ENCODE data around the gene TTLL11. TPM values are rescaled to one million over a fixed set of nuclear protein-coding genes. Genes with fewer than 3 reads are reported as not detected.

The TTLL11 gene
- polyA plus RNA-seq, 1 donor from 2014 or later: 8.0 TPM

DNA sequence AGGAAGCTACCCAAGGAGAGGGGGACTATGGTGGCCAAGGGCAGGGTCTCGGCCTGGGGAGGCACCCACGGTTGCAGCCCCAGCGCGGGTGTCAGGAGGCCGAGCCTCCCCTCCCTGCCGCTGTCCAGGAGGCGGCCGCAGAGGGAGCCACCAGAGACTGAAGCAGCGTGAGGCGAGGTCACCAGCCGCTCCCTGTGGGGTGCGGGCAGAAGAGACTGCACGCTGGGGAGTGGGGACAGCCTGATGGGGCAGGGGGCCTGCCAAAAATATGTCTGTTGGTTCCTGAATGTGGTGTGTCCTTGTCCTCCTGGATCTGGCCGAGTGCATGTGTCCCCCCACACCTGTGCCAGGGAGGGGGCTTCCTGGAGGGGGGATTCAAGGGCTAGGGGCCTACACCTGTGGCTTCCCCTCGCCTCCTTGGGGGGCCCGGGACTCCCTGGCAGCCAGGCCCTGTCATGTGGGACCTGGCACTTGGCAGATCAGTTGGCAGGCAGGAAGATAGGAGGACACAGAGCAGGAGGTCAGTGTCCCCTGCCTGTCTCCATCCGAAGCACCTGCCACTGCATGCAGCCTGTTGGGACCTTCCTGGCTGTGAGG is 310.5 kb downstream of the TTLL11 start:
- Histone ChIP-seq H2AFZ (ENCODE audit: low read depth, low read length) (no peak overlapping the region), H3K27ac (ENCODE audit: low read length) (no peak overlapping the region), H3F3A (ENCODE audit: insufficient read depth, low read length, poor library complexity, severe bottlenecking) (no peaks in the 10 kb centered on the region), H3K36me3 (ENCODE audit: insufficient read depth, low read length) (no peaks in the 10 kb centered on the region), H3K9me3 (ENCODE audit: low read length) (peaks cover 4% of the 10 kb centered on the region), H3K9ac (ENCODE audit: low read length) (no peak overlapping the region), H3K9me2 (ENCODE audit: insufficient read depth, low read length) (no peaks in the 10 kb centered on the region), H4K20me1 (ENCODE audit: insufficient read depth) (no peaks in the 10 kb centered on the region), H3K79me2 (replicated peaks; ENCODE audit: insufficient read depth, low read length) (peaks cover 15% of the 10 kb centered on the region), H3K27me3 (ENCODE audit: insufficient read depth, low read depth, low read length) (no peaks in the 10 kb centered on the region), H3K4me2 (ENCODE audit: low read length) (no peak overlapping the region), H3K4me3 (ENCODE audit: low read length) (no peak overlapping the region)
- TF ChIP-seq TAF1 (IDR thresholded peaks at IDR 0.05; ENCODE audit: low read depth): no peak
- TF ChIP-seq MXI1 (conservative IDR thresholded peaks at IDR 0.05; ENCODE audit: poor library complexity, severe bottlenecking): no peak
- TF ChIP-seq SMC3 (conservative IDR thresholded peaks at IDR 0.05; ENCODE audit: poor library complexity): no peak
- TF ChIP-seq, protein P1, sequence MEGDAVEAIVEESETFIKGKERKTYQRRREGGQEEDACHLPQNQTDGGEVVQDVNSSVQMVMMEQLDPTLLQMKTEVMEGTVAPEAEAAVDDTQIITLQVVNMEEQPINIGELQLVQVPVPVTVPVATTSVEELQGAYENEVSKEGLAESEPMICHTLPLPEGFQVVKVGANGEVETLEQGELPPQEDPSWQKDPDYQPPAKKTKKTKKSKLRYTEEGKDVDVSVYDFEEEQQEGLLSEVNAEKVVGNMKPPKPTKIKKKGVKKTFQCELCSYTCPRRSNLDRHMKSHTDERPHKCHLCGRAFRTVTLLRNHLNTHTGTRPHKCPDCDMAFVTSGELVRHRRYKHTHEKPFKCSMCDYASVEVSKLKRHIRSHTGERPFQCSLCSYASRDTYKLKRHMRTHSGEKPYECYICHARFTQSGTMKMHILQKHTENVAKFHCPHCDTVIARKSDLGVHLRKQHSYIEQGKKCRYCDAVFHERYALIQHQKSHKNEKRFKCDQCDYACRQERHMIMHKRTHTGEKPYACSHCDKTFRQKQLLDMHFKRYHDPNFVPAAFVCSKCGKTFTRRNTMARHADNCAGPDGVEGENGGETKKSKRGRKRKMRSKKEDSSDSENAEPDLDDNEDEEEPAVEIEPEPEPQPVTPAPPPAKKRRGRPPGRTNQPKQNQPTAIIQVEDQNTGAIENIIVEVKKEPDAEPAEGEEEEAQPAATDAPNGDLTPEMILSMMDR (IDR thresholded peaks at IDR 0.05; ENCODE audit: poor library complexity, severe bottlenecking): no peak
- TF ChIP-seq POLR2AphosphoS5 (IDR thresholded peaks at IDR 0.05): no peak
- TF ChIP-seq, protein P2, sequence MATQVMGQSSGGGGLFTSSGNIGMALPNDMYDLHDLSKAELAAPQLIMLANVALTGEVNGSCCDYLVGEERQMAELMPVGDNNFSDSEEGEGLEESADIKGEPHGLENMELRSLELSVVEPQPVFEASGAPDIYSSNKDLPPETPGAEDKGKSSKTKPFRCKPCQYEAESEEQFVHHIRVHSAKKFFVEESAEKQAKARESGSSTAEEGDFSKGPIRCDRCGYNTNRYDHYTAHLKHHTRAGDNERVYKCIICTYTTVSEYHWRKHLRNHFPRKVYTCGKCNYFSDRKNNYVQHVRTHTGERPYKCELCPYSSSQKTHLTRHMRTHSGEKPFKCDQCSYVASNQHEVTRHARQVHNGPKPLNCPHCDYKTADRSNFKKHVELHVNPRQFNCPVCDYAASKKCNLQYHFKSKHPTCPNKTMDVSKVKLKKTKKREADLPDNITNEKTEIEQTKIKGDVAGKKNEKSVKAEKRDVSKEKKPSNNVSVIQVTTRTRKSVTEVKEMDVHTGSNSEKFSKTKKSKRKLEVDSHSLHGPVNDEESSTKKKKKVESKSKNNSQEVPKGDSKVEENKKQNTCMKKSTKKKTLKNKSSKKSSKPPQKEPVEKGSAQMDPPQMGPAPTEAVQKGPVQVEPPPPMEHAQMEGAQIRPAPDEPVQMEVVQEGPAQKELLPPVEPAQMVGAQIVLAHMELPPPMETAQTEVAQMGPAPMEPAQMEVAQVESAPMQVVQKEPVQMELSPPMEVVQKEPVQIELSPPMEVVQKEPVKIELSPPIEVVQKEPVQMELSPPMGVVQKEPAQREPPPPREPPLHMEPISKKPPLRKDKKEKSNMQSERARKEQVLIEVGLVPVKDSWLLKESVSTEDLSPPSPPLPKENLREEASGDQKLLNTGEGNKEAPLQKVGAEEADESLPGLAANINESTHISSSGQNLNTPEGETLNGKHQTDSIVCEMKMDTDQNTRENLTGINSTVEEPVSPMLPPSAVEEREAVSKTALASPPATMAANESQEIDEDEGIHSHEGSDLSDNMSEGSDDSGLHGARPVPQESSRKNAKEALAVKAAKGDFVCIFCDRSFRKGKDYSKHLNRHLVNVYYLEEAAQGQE (IDR thresholded peaks at IDR 0.05; ENCODE audit: borderline replicate concordance): no peak
- no peak for TF ChIP-seq RAD21 (conservative IDR thresholded peaks at IDR 0.05)
- TF ChIP-seq EZH2 (IDR thresholded peaks at IDR 0.05; ENCODE audit: borderline replicate concordance, insufficient read depth, low read length, poor library complexity, severe bottlenecking): no peak
- TF ChIP-seq EP300 (conservative IDR thresholded peaks at IDR 0.05; ENCODE audit: poor library complexity, severe bottlenecking): no peak

DNA sequence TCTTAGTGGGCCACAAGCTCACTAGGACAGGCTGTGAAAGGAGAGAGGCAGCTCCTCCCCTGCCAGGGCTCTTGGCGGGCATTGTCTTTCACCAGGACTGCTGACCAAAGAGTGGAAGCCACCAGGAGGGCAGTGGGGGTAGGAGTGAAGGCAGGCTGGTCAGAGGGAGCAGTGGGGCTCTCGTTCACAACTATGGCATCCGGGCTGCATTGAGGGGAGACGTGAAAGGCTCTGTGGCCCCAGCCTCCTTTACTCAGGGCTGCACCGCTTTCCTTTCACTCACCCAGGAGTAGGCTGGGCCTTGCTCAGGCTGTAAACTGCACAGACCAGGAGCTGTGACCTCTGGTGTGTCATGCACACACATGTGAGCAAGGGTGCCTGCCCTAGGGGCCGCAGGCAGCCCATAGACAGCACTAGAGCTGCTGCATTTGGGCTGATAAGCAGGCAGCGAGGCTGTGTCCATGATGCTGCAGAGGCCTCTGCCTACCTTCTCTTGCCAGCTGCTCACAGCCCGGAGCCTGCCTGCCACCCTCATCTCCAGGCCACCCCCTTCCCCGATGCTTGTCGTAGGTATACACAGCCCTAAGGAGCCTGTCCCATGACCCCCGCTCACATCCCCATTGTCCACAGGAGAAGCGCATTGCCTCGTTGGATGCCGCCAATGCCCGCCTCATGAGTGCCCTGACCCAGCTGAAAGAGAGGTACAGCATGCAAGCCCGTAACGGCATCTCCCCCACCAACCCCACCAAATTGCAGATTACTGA is 311.2 kb downstream of the TTLL11 start:
- Histone ChIP-seq H2AFZ (ENCODE audit: low read depth, low read length) (no peak overlapping the region), H3K79me2 (replicated peaks; ENCODE audit: insufficient read depth, low read length) (peaks cover 15% of the 10 kb centered on the region), H3K27ac (ENCODE audit: low read length) (no peak overlapping the region), H3K9me2 (ENCODE audit: insufficient read depth, low read length) (no peaks in the 10 kb centered on the region), H4K20me1 (ENCODE audit: insufficient read depth) (no peaks in the 10 kb centered on the region), H3K36me3 (ENCODE audit: insufficient read depth, low read length) (no peaks in the 10 kb centered on the region), H3K9ac (ENCODE audit: low read length) (no peak overlapping the region), H3F3A (ENCODE audit: insufficient read depth, low read length, poor library complexity, severe bottlenecking) (no peaks in the 10 kb centered on the region), H3K4me2 (ENCODE audit: low read length) (no peak overlapping the region), H3K9me3 (ENCODE audit: low read length) (peaks cover 4% of the 10 kb centered on the region), H3K4me3 (ENCODE audit: low read length) (no peak overlapping the region), H3K27me3 (ENCODE audit: insufficient read depth, low read depth, low read length) (no peaks in the 10 kb centered on the region)
- TF ChIP-seq, protein P2 (IDR thresholded peaks at IDR 0.05; ENCODE audit: borderline replicate concordance): no peak
- no peak for TF ChIP-seq POLR2AphosphoS5 (IDR thresholded peaks at IDR 0.05)
- no peak for TF ChIP-seq EP300 (conservative IDR thresholded peaks at IDR 0.05; ENCODE audit: poor library complexity, severe bottlenecking)
- TF ChIP-seq RAD21 (conservative IDR thresholded peaks at IDR 0.05): no peak
- TF ChIP-seq, protein P1 (IDR thresholded peaks at IDR 0.05; ENCODE audit: poor library complexity, severe bottlenecking): no peak
- no peak for TF ChIP-seq TAF1 (IDR thresholded peaks at IDR 0.05; ENCODE audit: low read depth)
- no peak for TF ChIP-seq EZH2 (IDR thresholded peaks at IDR 0.05; ENCODE audit: borderline replicate concordance, insufficient read depth, low read length, poor library complexity, severe bottlenecking)
- TF ChIP-seq MXI1 (conservative IDR thresholded peaks at IDR 0.05; ENCODE audit: poor library complexity, severe bottlenecking): no peak
- no peak for TF ChIP-seq SMC3 (conservative IDR thresholded peaks at IDR 0.05; ENCODE audit: poor library complexity)
